ENCODE measurements around the gene MEGF11. TPM values are rescaled to one million over a fixed set of nuclear protein-coding genes. Genes with fewer than 3 reads are reported as not detected.

Gene MEGF11
- total and polyA plus RNA-seq, 4 donors, result 6.2 to 20.3 (median 14.0) TPM

DNA sequence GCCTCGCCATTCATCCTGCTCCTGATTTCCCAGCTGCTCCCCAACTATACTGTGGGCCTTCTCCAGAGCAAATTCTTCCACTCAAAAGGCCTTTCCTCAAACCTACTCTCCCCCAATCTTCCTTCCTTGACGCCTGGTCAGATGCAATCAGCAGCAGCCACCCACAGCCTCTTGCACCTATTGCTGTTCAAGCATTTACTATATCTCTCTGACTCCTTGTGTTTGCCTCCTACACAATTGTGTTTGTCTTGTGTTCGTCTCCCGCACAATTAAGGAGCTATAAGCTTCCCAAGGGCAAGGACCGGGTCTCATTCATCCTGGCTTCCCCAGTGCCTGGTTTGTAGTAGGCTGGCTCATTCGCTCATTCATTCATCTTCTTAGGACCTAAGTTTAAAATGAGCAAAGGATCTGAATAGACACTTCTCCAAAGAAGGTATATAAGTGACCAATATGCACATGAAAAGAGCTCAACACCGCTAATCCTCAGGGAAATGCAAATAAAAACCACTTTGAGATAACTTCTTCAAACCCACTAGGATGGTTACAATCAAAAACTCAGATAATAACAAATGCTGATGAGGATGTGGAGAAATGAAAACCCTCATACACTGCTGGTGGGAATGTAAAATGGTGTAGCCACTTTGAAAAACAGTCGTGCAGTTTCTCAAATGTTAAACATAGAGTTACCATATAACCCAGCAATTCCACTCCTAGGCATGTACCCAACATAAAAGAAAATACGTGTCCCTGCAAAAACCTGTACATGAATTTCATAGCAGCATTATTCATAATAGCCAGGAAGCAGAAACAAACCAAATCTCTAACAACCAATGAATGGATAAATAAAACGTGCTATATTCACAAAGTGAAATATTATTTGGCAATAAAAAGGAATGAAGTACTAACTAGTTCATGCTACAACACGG lies 31.0 kb downstream of the MEGF11 start:
- H3K36me3 ChIP-seq (ENCODE audit: control insufficient read depth, insufficient read depth, low read length), result no peaks in the 10 kb centered on the region
- no peak overlapping the region for H3K4me3 ChIP-seq (ENCODE audit: low read depth, low read length)
- no peak overlapping the region for H3K27ac ChIP-seq (ENCODE audit: low read depth, low read length)
- no peak for DNase-seq (ENCODE audit: low read depth in 4 of 6, low spot score in 6 of 6)
- peaks cover 12% of the 10 kb centered on the region for H3K4me1 ChIP-seq (ENCODE audit: control insufficient read depth, insufficient read depth, low read length)
- H3K27me3 ChIP-seq (ENCODE audit: control insufficient read depth, insufficient read depth, low read length), result no peaks in the 10 kb centered on the region
- WGBS (ENCODE audit: insufficient coverage), result 75% methylated on average over 5 of the region's 11 CpGs
- no peaks in the 10 kb centered on the region for H3K9me3 ChIP-seq (ENCODE audit: control insufficient read depth, insufficient read depth, low read length)

DNA sequence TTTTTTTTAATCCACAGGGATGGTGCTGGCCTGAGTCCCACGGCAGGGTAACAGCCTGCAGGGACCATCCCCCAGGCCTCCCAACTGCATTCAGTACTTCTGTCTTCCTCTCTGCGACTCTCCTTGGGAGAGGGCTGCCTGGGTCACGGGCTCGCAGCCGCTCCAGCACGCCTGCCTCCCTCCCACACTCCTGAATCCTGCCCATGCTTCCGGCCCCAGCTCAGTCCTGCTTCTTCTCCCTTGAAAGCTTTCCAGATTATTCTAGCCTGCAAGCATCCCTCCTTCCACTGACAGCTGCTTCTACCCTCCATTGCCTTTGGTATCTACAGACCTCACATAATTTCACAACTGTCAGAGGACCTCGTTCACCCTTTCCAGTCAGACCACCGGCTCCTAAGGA lies 32.4 kb downstream of the MEGF11 start:
- peak in 1 of 6 donors; percentile 24 for DNase-seq (ENCODE audit: low read depth in 4 of 6, low spot score in 6 of 6)
- peaks cover 12% of the 10 kb centered on the region for H3K4me1 ChIP-seq (ENCODE audit: control insufficient read depth, insufficient read depth, low read length)
- H3K4me3 ChIP-seq (ENCODE audit: low read depth, low read length), result no peak overlapping the region
- H3K27me3 ChIP-seq (ENCODE audit: control insufficient read depth, insufficient read depth, low read length), result no peaks in the 10 kb centered on the region
- H3K9me3 ChIP-seq (ENCODE audit: control insufficient read depth, insufficient read depth, low read length), result no peaks in the 10 kb centered on the region
- H3K27ac ChIP-seq (ENCODE audit: low read depth, low read length), result no peak overlapping the region
- 28% methylated on average over 8 of the region's 9 CpGs for WGBS (ENCODE audit: insufficient coverage)
- H3K36me3 ChIP-seq (ENCODE audit: control insufficient read depth, insufficient read depth, low read length), result no peaks in the 10 kb centered on the region

DNA sequence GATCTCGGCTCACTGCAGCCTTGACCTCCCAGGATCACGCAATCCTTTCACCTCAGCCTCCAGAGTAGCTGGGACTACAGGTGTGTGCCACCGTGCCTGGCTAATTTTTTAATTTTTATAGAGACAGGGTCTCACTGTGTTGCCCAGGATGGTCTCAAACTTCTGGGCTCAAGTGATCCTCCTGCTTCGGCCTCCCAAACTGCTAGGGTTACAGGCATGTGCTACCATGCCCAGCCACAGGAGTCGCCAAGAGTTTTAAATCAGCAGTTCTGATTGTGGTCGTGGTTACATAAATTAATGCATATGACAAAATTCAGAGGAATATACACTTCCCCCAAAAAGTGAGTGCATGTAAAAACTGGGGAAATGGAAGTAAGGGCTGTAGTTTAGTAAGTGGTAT lies 32.9 kb downstream of the MEGF11 start:
- DNase-seq (ENCODE audit: low read depth in 4 of 6, low spot score in 6 of 6), result no peak
- 100% methylated on average over 4 of the region's 6 CpGs for WGBS (ENCODE audit: insufficient coverage)
- no peak overlapping the region for H3K27ac ChIP-seq (ENCODE audit: low read depth, low read length)
- no peaks in the 10 kb centered on the region for H3K9me3 ChIP-seq (ENCODE audit: control insufficient read depth, insufficient read depth, low read length)
- H3K36me3 ChIP-seq (ENCODE audit: control insufficient read depth, insufficient read depth, low read length), result no peaks in the 10 kb centered on the region
- H3K4me1 ChIP-seq (ENCODE audit: control insufficient read depth, insufficient read depth, low read length), result peaks cover 12% of the 10 kb centered on the region
- no peaks in the 10 kb centered on the region for H3K27me3 ChIP-seq (ENCODE audit: control insufficient read depth, insufficient read depth, low read length)
- H3K4me3 ChIP-seq (ENCODE audit: low read depth, low read length), result no peak overlapping the region

DNA sequence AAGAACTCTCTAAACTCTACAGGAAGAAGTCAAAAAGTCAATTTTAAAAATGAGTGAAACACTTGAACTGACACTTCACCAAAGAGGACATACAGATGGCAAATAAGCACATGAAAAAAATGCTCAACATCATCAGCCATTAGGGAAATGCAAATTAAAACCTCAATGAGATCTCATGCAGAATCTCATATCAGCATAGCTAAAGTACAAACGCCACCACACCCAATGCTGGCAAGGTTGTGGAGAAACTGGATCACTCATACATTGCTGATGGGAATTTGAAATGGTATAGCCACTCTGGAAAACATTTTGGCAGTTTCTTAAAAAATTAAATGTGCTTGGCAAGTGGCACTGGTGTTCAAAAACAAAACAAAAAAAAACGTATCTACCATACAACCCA lies 34.2 kb downstream of the MEGF11 start:
- peaks cover 6% of the 10 kb centered on the region for H3K4me1 ChIP-seq (ENCODE audit: control insufficient read depth, insufficient read depth, low read length)
- H3K27me3 ChIP-seq (ENCODE audit: control insufficient read depth, insufficient read depth, low read length), result no peaks in the 10 kb centered on the region
- H3K4me3 ChIP-seq (ENCODE audit: low read depth, low read length), result no peak overlapping the region
- no peak overlapping the region for H3K27ac ChIP-seq (ENCODE audit: low read depth, low read length)
- DNase-seq (ENCODE audit: low read depth in 4 of 6, low spot score in 6 of 6), result no peak
- H3K36me3 ChIP-seq (ENCODE audit: control insufficient read depth, insufficient read depth, low read length), result no peaks in the 10 kb centered on the region
- WGBS (ENCODE audit: insufficient coverage), result no CpG with 5 or more reads among the region's 2 CpGs
- H3K9me3 ChIP-seq (ENCODE audit: control insufficient read depth, insufficient read depth, low read length), result no peaks in the 10 kb centered on the region

DNA sequence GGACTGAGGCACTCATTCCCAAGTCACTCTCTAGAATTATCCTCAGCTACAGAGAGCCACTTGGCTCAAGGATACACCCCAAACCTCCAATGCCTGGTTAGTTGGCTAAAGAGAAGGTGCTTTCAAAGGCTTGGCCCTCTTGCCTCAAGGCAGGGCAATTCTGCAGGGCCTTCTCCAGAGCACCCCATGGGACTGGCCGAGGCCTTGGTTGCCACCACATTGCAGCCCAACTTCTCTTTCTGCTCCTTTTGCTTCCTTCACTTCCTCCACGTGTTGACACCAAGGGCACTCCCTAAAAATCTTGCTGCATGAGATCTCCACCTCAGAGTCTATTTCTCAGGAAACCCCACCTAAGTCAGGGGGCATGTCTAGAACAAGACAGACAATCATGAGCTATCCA lies 36.7 kb downstream of the MEGF11 start:
- Histone ChIP-seq H3K4me3 (ENCODE audit: low read depth, low read length) (no peak overlapping the region), H3K4me1 (ENCODE audit: control insufficient read depth, insufficient read depth, low read length) (peaks cover 17% of the 10 kb centered on the region), H3K9me3 (ENCODE audit: control insufficient read depth, insufficient read depth, low read length) (no peaks in the 10 kb centered on the region), H3K27ac (ENCODE audit: low read depth, low read length) (no peak overlapping the region), H3K27me3 (ENCODE audit: control insufficient read depth, insufficient read depth, low read length) (no peaks in the 10 kb centered on the region), H3K36me3 (ENCODE audit: control insufficient read depth, insufficient read depth, low read length) (no peaks in the 10 kb centered on the region)
- no peak for DNase-seq (ENCODE audit: low read depth in 4 of 6, low spot score in 6 of 6)
- 90% methylated on average over 2 of the region's 2 CpGs for WGBS (ENCODE audit: insufficient coverage)

DNA sequence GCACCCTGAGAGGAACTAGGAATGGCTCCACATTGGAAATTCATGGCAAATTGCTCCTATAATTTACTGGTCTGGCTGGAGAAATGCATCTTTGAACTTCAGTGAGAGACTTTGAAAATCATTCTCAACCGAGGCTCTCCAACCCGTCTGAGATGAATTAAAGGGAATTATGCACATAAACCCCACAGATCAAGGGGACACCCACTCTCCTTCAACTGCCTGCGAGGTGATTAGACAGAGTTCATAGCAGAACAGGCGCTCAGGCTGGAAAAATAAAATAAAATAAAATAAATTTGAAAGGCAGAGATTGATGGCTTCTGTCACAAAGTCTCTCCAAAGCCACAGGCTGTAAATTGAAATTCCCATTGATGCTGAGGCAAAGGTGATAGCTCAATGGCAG lies 37.7 kb downstream of the MEGF11 start:
- H3K27me3 ChIP-seq (ENCODE audit: control insufficient read depth, insufficient read depth, low read length), result no peaks in the 10 kb centered on the region
- no peak overlapping the region for H3K4me3 ChIP-seq (ENCODE audit: low read depth, low read length)
- no peak for DNase-seq (ENCODE audit: low read depth in 4 of 6, low spot score in 6 of 6)
- H3K27ac ChIP-seq (ENCODE audit: low read depth, low read length), result no peak overlapping the region
- H3K9me3 ChIP-seq (ENCODE audit: control insufficient read depth, insufficient read depth, low read length), result no peaks in the 10 kb centered on the region
- no peaks in the 10 kb centered on the region for H3K36me3 ChIP-seq (ENCODE audit: control insufficient read depth, insufficient read depth, low read length)
- H3K4me1 ChIP-seq (ENCODE audit: control insufficient read depth, insufficient read depth, low read length), result peaks cover 12% of the 10 kb centered on the region
- no CpG with 5 or more reads among the region's 4 CpGs for WGBS (ENCODE audit: insufficient coverage)

DNA sequence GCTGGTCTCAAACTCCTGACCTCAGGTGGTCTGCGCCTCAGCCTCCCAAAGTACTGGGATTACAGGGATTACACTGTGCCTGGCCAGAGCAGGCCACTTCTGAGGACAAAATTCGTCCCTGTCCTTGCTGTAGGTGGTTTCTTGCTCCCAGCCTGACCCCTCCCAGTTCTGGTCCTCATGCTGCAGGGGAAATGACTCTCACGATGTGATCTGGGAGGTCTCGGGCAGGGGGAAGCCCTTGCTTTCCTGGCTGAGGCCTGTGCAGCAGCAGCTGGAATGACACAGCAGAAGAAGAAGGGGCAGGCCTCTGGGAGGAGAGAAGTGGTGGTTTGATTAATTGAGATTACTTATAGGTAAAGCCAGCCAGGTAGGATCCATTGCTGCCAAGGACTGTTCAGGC lies 39.3 kb downstream of the MEGF11 start:
- no peaks in the 10 kb centered on the region for H3K9me3 ChIP-seq (ENCODE audit: control insufficient read depth, insufficient read depth, low read length)
- H3K4me3 ChIP-seq (ENCODE audit: low read depth, low read length), result no peak overlapping the region
- no peak overlapping the region for H3K27ac ChIP-seq (ENCODE audit: low read depth, low read length)
- DNase-seq (ENCODE audit: low read depth in 4 of 6, low spot score in 6 of 6), result no peak
- no peaks in the 10 kb centered on the region for H3K36me3 ChIP-seq (ENCODE audit: control insufficient read depth, insufficient read depth, low read length)
- peaks cover 12% of the 10 kb centered on the region for H3K4me1 ChIP-seq (ENCODE audit: control insufficient read depth, insufficient read depth, low read length)
- no peaks in the 10 kb centered on the region for H3K27me3 ChIP-seq (ENCODE audit: control insufficient read depth, insufficient read depth, low read length)
- 90% methylated on average over 2 of the region's 4 CpGs for WGBS (ENCODE audit: insufficient coverage)

DNA sequence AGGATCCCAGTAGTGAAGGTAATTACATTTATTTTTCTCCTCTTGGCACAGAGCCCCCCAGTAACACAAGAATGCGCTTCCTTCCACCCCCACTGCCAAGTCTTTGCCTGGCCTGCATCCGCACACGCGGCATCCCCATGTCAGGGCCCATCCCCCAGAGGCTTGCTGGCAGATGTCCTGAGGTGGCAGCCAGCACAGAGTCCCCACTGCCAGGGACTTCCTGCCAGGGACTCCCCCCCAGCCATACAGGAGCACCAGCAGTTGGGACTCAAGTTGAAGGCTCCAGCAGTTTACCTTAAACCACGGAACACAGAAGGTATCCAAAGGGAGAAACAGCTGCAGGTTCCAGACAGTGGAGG lies 41.0 kb downstream of the MEGF11 start:
- Histone ChIP-seq H3K4me1 (ENCODE audit: control insufficient read depth, insufficient read depth, low read length) (peaks cover 12% of the 10 kb centered on the region), H3K27ac (ENCODE audit: low read depth, low read length) (no peak overlapping the region), H3K27me3 (ENCODE audit: control insufficient read depth, insufficient read depth, low read length) (no peaks in the 10 kb centered on the region), H3K9me3 (ENCODE audit: control insufficient read depth, insufficient read depth, low read length) (no peaks in the 10 kb centered on the region), H3K4me3 (ENCODE audit: low read depth, low read length) (no peak overlapping the region), H3K36me3 (ENCODE audit: control insufficient read depth, insufficient read depth, low read length) (no peaks in the 10 kb centered on the region)
- WGBS (ENCODE audit: insufficient coverage), result 48% methylated on average over 5 of the region's 5 CpGs
- DNase-seq (ENCODE audit: low read depth in 4 of 6, low spot score in 6 of 6), result peak in 5 of 6 donors; percentile 19 to 93 (median 50)

DNA sequence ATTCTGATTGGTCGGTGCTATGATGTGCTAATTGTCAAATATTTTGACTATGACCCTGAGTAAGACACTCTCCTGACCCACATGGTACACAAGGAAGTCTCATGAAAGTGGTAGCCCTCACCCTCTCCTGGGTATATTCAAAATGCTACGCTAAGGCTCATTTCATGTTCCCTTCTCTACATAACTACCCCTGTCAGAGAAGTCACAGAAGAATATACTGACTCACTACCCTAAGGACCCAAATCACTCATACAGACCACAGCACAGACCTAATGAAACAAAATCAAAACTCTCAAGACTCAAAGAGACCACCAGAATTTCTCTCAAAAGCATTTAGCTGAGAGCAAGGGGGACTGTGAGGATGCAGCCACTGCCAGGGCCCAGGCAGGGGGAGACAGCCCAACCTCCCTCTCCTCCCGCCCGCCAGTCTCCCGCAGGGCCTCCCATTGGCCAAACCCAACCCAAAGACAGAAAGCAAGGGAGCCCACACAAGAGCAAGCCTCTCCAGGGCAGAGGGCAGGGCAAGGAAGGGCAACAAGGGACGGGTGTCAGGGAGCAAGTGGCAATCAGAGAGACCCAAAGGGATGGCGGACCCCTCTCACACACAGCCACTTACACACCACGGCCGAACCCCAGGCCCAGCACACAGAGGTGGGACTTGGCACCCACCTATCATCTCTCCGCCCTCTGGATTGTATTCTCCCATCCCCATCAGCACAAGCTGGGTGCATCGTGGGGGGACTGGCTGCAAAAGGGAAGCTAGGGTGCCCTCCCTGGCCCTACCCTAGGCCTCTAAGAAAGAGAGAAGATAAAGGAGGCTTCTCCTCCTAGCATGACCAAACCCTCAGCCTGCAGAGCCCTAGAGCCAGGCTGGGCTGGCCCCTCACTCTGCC lies 41.6 kb downstream of the MEGF11 start:
- no peak overlapping the region for H3K27ac ChIP-seq (ENCODE audit: low read depth, low read length)
- WGBS (ENCODE audit: insufficient coverage), result 63% methylated on average over 7 of the region's 11 CpGs
- DNase-seq (ENCODE audit: low read depth in 4 of 6, low spot score in 6 of 6), result no peak
- H3K4me1 ChIP-seq (ENCODE audit: control insufficient read depth, insufficient read depth, low read length), result peaks cover 12% of the 10 kb centered on the region
- no peaks in the 10 kb centered on the region for H3K9me3 ChIP-seq (ENCODE audit: control insufficient read depth, insufficient read depth, low read length)
- no peaks in the 10 kb centered on the region for H3K36me3 ChIP-seq (ENCODE audit: control insufficient read depth, insufficient read depth, low read length)
- H3K27me3 ChIP-seq (ENCODE audit: control insufficient read depth, insufficient read depth, low read length), result no peaks in the 10 kb centered on the region
- no peak overlapping the region for H3K4me3 ChIP-seq (ENCODE audit: low read depth, low read length)
